GM19099 (cell line): Measurements from ENCODE around the gene CEP85L.

Experiments used
- POLR2A ChIP-seq: IDR thresholded peaks from 3 replicates; pipeline ENCODE4 v1.6.1; 2011; ENCODE audit warnings: low read depth; ENCODE audit not compliant: insufficient read length; ENCODE audit errors: extremely low read depth

CEP85L gene

GRCh38 chr6:118646977-118647376 is 4.4 kb downstream of the CEP85L start:
- TF ChIP-seq POLR2A: no peak

DNA sequence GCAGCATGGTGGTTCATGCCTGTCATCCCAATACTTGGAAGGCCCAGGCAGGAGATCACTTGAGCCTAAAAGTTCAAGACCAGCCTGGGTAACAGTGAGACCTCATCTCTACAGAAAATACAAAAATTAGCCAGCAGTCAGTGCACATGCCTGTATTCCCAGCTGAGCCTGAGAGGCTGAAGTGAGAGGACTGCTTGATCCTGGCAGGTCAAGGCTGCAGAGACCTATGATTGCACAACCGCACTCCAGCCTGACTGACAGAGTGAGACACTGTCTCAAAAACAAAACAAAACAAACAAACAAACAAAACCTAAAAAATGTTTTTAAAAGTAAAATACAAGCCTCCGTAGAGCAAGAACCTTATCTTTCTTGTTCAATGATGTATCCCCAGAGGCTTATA is 6.0 kb downstream of the CEP85L start:
- TF ChIP-seq POLR2A: no peak

DNA sequence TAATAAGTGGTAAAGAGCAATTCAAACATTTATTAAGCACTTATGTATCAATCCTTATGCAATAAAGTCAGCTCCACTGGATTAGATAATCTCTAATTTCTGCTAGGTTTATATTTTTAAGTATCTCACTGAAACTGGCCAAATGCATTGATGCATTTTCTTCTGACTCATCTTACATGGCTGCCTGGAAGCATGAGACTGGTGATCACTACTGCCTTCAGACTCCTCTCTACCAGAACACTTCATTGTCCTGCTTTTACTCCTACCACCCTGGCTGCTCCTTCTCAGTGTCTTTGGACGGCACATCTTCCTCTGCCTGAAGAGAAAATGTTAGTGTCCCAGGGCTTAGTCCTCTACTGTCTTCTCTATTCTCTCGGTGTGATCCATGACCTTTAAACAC is 7.4 kb downstream of the CEP85L start:
- TF ChIP-seq POLR2A: no peak

DNA sequence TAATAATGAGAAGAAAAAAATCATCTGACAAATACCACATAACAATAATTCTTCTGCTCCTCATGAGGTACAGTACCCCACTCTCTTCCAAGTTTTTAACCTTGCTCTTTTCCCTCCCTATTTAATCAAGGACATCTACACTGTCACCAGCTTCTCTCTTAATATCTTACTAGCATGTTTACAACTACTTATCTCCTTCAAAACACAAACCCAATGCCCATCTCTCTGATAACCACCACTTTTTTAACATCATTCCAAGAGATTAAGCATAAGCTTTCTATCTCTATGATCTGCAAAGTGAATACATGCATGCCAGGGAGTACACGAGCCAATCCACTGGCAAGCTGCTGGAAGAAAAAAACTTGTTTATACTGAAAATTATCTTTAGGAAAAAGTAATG is 10.3 kb downstream of the CEP85L start:
- no peak for TF ChIP-seq POLR2A

DNA sequence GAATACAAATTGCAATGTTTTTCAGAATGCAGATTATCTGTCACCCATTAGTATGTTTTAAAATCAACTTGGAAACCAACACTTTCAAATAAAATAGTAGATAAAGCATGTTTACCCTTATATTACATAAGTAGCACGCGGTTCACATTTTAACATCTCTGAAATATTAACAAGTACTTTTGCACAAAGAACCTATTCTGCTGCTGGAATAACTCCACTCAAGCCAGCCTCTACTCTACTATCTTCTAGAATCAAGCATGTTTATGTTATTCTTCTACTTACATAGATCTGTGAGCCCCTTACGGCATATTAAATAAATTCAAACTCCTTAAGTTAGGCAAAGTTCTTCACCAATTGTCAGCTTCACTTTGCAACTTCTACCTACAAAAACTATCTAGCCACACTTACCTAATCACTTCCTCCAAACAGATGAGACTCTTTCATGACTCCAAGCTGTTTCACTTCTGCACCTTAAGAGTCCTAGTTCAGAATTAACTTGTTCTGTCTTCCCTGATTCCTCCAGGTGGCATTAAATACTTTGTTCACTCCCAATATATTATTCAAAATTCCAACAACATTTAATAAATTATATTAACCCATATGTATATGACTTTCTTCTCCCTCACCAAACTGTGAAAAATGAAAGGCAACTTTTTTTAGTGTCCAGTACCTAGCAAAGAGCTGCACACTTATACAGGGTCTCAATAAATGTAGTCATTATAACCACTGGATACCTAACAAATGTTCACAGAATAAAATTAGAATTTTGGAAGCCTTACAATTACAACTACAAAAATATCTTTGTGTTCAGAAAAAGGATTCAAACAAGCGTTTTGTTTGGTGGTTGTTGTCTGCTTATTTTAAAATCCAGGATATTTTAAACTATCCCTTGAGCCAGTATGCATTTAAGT is 12.1 kb downstream of the CEP85L start:
- TF ChIP-seq POLR2A: no peak

- no peak for TF ChIP-seq POLR2A
Observed at GRCh38 chr6:118638288-118638687, 13.1 kb downstream of the CEP85L start.

DNA sequence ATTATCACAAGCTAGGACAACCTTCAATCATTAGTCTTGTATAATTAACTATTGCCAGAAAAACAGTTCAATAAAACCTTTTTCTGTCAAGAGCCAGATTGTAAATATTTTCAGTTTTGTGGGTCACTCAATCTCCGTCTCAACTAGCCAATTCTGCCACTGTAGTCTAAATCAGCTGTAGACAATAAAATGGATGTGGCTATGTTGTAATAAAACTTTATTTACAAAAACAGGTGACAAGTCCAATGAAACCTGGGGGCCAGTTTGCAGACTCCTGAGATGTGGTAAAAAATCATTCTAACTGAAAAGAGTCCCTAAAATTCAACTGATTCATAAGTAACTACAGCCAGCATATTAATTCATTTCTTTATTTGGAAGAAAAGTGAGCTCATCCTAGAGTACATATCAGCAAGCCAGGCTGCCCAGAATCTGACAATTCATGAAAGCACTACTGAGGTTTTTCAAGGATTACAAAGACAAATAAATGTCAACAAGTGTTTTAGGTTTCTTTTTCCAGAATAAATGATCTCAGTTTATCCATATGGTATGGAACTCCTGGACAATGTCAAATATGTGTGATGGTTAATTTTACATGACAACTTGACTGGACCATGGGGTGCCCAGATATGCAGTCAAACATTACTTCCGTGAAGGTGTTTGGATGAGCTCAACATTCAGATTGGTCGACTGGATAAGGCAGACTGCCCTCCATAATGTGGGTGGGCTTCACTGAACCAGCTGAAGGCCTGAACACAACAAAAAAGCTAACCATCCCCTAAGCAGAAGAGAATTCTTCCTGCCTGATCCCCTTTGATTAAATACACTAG is 15.3 kb downstream of the CEP85L start:
- no peak for TF ChIP-seq POLR2A

DNA sequence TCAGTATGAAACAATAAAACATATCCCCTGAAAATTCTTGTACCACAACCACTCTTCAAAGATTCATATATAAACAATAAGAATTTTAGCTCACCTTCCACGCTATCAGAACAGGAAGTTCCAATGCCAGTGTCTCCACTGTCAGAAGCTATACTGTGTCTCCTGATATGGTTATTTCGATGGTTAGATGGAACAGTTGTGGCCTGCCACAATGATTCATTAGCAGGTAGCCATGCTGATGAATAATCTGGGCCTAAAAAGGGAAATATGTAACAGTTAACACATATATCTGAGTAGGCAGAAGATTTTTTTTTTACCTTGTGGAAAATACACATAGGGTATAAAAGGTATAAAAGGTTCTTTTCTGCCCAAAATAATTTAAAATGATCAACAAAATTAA is 19.0 kb downstream of the CEP85L start:
- no peak for TF ChIP-seq POLR2A

DNA sequence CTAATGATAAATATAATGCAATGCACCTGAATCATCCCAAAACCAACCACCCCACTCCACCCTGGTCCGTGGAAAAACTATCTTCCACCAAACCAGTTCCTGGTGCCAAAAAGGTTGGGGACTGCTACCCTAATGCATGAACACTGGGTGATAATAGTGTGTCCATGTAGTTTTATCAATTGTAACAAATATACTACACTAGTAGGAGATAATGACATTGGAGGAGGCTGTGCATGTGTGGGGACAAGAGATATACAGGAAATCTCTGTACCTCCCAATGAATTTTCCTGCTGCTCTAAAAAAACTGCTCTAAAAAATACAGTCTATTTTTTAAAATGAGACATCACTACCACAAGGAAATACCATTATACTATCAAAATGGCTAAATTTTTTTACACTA is 20.5 kb downstream of the CEP85L start:
- TF ChIP-seq POLR2A: no peak

DNA sequence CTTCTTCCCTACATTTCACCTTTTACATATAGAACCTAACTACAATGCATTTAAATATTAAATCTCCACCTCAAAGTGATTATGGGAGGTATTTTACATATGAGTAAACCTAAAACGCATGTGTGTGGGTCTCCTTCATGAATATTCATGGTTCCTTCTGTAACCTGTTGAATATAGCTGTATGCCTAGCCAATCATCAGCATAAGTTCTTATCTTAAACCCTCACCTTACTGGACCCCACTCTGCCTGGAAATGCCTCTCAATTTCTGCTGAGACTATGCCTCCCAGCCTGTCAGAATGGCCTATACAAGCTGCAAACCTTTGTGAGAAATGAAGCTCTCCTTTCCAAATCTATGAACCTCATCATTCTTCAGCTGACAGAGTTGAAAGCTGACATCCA is 21.3 kb downstream of the CEP85L start:
- TF ChIP-seq POLR2A: no peak

DNA sequence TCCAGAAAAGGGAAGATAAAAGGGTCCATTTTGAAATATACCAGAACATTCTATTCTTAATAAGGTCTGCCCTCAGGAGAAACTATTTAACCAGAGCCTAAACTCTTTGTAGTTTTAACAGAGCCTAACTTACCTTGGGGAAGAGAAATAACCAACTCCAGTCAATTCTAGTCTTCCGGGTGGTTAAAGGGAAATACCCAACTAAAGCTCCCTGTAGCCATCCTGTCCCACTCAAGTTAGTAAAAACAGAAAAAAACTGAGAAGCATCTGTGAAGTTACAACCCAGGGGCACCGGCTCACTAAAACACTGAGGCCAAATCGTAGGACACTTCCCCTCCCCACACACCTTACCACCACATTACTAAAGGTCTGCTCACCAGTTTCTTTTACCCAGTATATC is 23.7 kb downstream of the CEP85L start:
- no peak for TF ChIP-seq POLR2A

- no peak for TF ChIP-seq POLR2A
Observed at GRCh38 chr6:118625833-118626232, 25.6 kb downstream of the CEP85L start.

- TF ChIP-seq POLR2A: no peak
Observed at GRCh38 chr6:118621799-118622470, 29.5 kb downstream of the CEP85L start.

DNA sequence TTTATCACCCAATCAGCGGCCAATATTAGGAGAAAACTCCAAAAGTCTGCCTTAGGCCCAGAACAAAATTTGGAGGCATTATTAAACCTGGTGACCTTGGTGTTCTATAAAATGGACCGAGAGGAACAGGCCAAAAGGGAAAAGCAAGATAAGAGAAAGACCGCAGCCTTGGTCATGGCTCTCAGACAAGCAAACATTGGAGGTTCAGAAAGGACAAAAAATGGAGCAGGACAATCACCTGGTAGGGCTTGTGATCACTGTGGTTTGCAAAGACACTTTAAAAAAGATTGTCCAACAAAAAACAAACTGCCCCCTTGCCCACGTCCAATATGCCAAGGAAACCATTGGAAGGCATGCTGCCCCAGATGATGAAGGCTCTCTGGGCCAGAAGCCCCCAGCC is 31.2 kb downstream of the CEP85L start:
- no peak for TF ChIP-seq POLR2A

DNA sequence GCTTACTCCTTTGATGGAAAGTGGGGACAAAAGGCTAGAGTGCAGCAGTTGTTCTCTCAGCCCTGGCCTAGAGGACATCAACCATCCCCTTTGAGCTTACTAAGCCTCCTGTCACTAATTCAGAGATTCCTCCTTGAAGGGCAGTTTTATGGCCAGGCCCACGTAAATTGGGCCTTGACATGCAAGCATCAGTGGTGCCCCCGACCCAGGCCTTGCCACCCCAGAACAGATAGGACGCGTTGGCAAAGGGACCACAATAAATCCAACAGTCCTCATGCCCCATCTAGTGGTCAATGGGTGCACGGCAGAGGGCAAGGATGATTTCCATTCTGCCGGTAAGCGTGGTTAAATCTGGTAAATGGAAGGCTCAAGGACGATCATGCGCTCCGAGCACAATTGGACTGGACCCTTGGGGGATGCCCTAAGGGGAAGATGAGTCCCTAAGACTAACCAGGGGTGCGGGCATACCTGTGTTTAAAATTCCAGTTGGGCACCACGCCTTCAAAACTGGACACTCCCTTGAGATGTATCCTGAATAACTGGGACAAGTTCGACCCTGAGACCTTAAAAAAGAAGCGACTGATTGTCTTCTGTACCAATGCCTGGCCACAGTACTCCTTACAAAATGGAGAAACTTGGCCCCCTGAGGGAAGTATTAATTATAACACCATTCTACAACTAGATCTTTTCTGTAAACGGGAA is 32.6 kb downstream of the CEP85L start:
- no peak for TF ChIP-seq POLR2A
